Muscle layer of duodenum (tissue), 2 donors: ENCODE measurements around the gene GAB2.

Experiments used
- H3K27ac ChIP-seq: one replicate; pipeline ENCODE4 v1.7.0; 2013; ENCODE audit warnings: mild to moderate bottlenecking, low read length
- H3K27me3 ChIP-seq: one replicate; pipeline ENCODE4 v1.7.0; 2013; ENCODE audit warnings: low read depth, mild to moderate bottlenecking, control low read depth, low read length
- H3K36me3 ChIP-seq, 2 donors: one replicate each; pipeline ENCODE4 v1.7.0; 2013; ENCODE audit warnings: low read length in 2 of 2, control low read depth in 1 of 2, mild to moderate bottlenecking in 1 of 2; ENCODE audit not compliant: insufficient read depth in 2 of 2, control insufficient read depth in 1 of 2
- H3K4me1 ChIP-seq, 2 donors: one replicate each; pipeline ENCODE4 v1.7.0; 2013; ENCODE audit warnings: low read length in 2 of 2, mild to moderate bottlenecking in 2 of 2, control low read depth in 1 of 2, moderate library complexity in 1 of 2; ENCODE audit not compliant: insufficient read depth in 2 of 2, control insufficient read depth in 1 of 2
- H3K4me3 ChIP-seq, 2 donors: one replicate each; pipeline ENCODE4 v1.7.0; 2013; ENCODE audit warnings: low read length in 2 of 2, low read depth in 1 of 2, mild to moderate bottlenecking in 1 of 2
- H3K9me3 ChIP-seq, 2 donors: one replicate each; pipeline ENCODE4 v1.7.0; 2013; ENCODE audit warnings: low read length in 2 of 2, control low read depth in 1 of 2, mild to moderate bottlenecking in 1 of 2; ENCODE audit not compliant: control insufficient read depth in 1 of 2
- donor health status: healthy.

GAB2 gene

GRCh38 chr11:78196661-78197091, 220.9 kb downstream of the GAB2 start:
- peaks cover 12 to 14% of the 10 kb centered on the region in 2 donors for H3K36me3 ChIP-seq
- no peaks in the 10 kb centered on the region for H3K9me3 ChIP-seq
- H3K4me3 ChIP-seq, result no peak overlapping the region
- peaks cover 0 to 5% of the 10 kb centered on the region in 2 donors for H3K4me1 ChIP-seq
- no peak overlapping the region for H3K27ac ChIP-seq
- no peaks in the 10 kb centered on the region for H3K27me3 ChIP-seq

- no peaks in the 10 kb centered on the region for H3K9me3 ChIP-seq
- H3K36me3 ChIP-seq, result peaks cover 12 to 14% of the 10 kb centered on the region in 2 donors
- peaks cover 0 to 5% of the 10 kb centered on the region in 2 donors for H3K4me1 ChIP-seq
- no peaks in the 10 kb centered on the region for H3K27me3 ChIP-seq
- H3K4me3 ChIP-seq, result no peak overlapping the region
- no peak overlapping the region for H3K27ac ChIP-seq
Observed at GRCh38 chr11:78195917-78196560, 221.6 kb downstream of the GAB2 start.

GRCh38 chr11:78194490-78194889, 223.1 kb downstream of the GAB2 start:
- no peak overlapping the region for H3K4me3 ChIP-seq
- H3K9me3 ChIP-seq, result no peaks in the 10 kb centered on the region
- H3K27ac ChIP-seq, result no peak overlapping the region
- H3K27me3 ChIP-seq, result no peaks in the 10 kb centered on the region
- H3K4me1 ChIP-seq, result peaks cover 0 to 19% of the 10 kb centered on the region in 2 donors
- H3K36me3 ChIP-seq, result peaks cover 1% of the 10 kb centered on the region in 2 donors

- no peaks in the 10 kb centered on the region for H3K9me3 ChIP-seq
- no peak overlapping the region for H3K4me3 ChIP-seq
- no peaks in the 10 kb centered on the region for H3K27me3 ChIP-seq
- no peak overlapping the region for H3K27ac ChIP-seq
- H3K36me3 ChIP-seq, result no peaks in the 10 kb centered on the region
- H3K4me1 ChIP-seq, result peaks cover 0 to 24% of the 10 kb centered on the region in 2 donors
Observed at GRCh38 chr11:78193806-78194205, 223.8 kb downstream of the GAB2 start.

GRCh38 chr11:78192911-78193351, 224.7 kb downstream of the GAB2 start:
- no peak overlapping the region for H3K4me3 ChIP-seq
- no peaks in the 10 kb centered on the region for H3K9me3 ChIP-seq
- H3K27ac ChIP-seq, result no peak overlapping the region
- H3K36me3 ChIP-seq, result no peaks in the 10 kb centered on the region
- H3K4me1 ChIP-seq, result peaks cover 0 to 24% of the 10 kb centered on the region in 2 donors
- H3K27me3 ChIP-seq, result no peaks in the 10 kb centered on the region

GRCh38 chr11:78192223-78192719, 225.3 kb downstream of the GAB2 start:
- Histone ChIP-seq H3K27me3 (no peaks in the 10 kb centered on the region), H3K4me3 (no peak overlapping the region), H3K4me1 (peaks cover 0 to 24% of the 10 kb centered on the region in 2 donors), H3K9me3 (no peaks in the 10 kb centered on the region), H3K36me3 (no peaks in the 10 kb centered on the region), H3K27ac (no peak overlapping the region)

- no peak overlapping the region for H3K27ac ChIP-seq
- no peak overlapping the region for H3K4me3 ChIP-seq
- no peaks in the 10 kb centered on the region for H3K9me3 ChIP-seq
- no peaks in the 10 kb centered on the region for H3K27me3 ChIP-seq
- no peaks in the 10 kb centered on the region for H3K36me3 ChIP-seq
- H3K4me1 ChIP-seq, result peaks cover 0 to 31% of the 10 kb centered on the region in 2 donors
Observed at GRCh38 chr11:78190871-78191538, 226.6 kb downstream of the GAB2 start.

- Histone ChIP-seq H3K27me3 (no peaks in the 10 kb centered on the region), H3K4me3 (peak overlapping the region in 1 of 2 donors; percentile 97), H3K36me3 (no peaks in the 10 kb centered on the region), H3K4me1 (peaks cover 0 to 31% of the 10 kb centered on the region in 2 donors), H3K27ac (no peak overlapping the region), H3K9me3 (no peaks in the 10 kb centered on the region)
Observed at GRCh38 chr11:78190374-78190773, 227.2 kb downstream of the GAB2 start.

- H3K27me3 ChIP-seq, result no peaks in the 10 kb centered on the region
- H3K4me3 ChIP-seq, result peak overlapping the region; percentile 82 to 97
- H3K4me1 ChIP-seq, result peaks cover 0 to 31% of the 10 kb centered on the region in 2 donors
- H3K27ac ChIP-seq, result peak overlapping the region; percentile 45
- H3K36me3 ChIP-seq, result no peaks in the 10 kb centered on the region
- no peaks in the 10 kb centered on the region for H3K9me3 ChIP-seq
Observed at GRCh38 chr11:78189851-78190250, 227.8 kb downstream of the GAB2 start.

- no peaks in the 10 kb centered on the region for H3K9me3 ChIP-seq
- peaks cover 0 to 31% of the 10 kb centered on the region in 2 donors for H3K4me1 ChIP-seq
- H3K4me3 ChIP-seq, result peak overlapping the region; percentile 82 to 97
- H3K27me3 ChIP-seq, result no peaks in the 10 kb centered on the region
- H3K27ac ChIP-seq, result peak overlapping the region; percentile 45
- no peaks in the 10 kb centered on the region for H3K36me3 ChIP-seq
Observed at GRCh38 chr11:78189174-78189724, 228.4 kb downstream of the GAB2 start.
